Small intestine (tissue), 7 donors: Measurements from ENCODE around the gene AGRN. TPM values are rescaled to one million over a fixed set of nuclear protein-coding genes. Genes with fewer than 3 reads are reported as not detected.
"Not testable (repeated sequence)": the region's sequence is repeated elsewhere in the genome, so short reads cannot be mapped to it uniquely, and the experiment has no call there.

Source experiments
- DNase-seq, 2 donors: peaks; one replicate each; pipeline versions ENCODE4 v3.0.0 to v3.0.0-alpha.2; 2013
- FAIRE-seq: peaks from 2 replicates; lab custom pipeline; 2012; peaks lifted over from hg19 to GRCh38; lab: Jason Lieb, UNC
- H3K27ac ChIP-seq, 3 donors: one replicate each; pipeline ENCODE4 v1.5.1; 2013; ENCODE audit warnings: low read length in 2 of 3, mild to moderate bottlenecking in 2 of 3, control low read depth in 1 of 3, inconsistent platforms in 1 of 3, low read depth in 1 of 3, moderate library complexity in 1 of 3
- H3K27me3 ChIP-seq, 3 donors: one replicate each; pipeline ENCODE4 v1.6.1; 2013; ENCODE audit warnings: low read length in 3 of 3, inconsistent platforms in 1 of 3; ENCODE audit not compliant: control insufficient read depth in 3 of 3, insufficient read depth in 3 of 3
- H3K36me3 ChIP-seq, 3 donors: one replicate each; pipeline ENCODE4 v1.6.1; 2013; ENCODE audit warnings: low read length in 3 of 3, inconsistent platforms in 1 of 3, low read depth in 1 of 3, mild to moderate bottlenecking in 1 of 3, moderate library complexity in 1 of 3; ENCODE audit not compliant: control insufficient read depth in 3 of 3, insufficient read depth in 2 of 3
- H3K4me1 ChIP-seq, 3 donors: one replicate each; pipeline ENCODE4 v1.6.1; 2013; ENCODE audit warnings: low read length in 2 of 3, inconsistent platforms in 1 of 3, low read depth in 1 of 3, mild to moderate bottlenecking in 1 of 3, moderate library complexity in 1 of 3; ENCODE audit not compliant: control insufficient read depth in 3 of 3, insufficient read depth in 2 of 3
- H3K4me3 ChIP-seq, 3 donors: one replicate each; pipeline ENCODE4 v1.5.1; 2013; ENCODE audit warnings: low read length in 3 of 3, control low read depth in 1 of 3, inconsistent platforms in 1 of 3, low read depth in 1 of 3, mild to moderate bottlenecking in 1 of 3, moderate library complexity in 1 of 3
- H3K9me3 ChIP-seq, 2 donors: one replicate each; pipeline ENCODE4 v1.6.1; 2013; ENCODE audit warnings: low read depth in 1 of 2, low read length in 1 of 2; ENCODE audit not compliant: control insufficient read depth in 2 of 2, insufficient read depth in 1 of 2
- WGBS, 3 donors: extraction: QIAGEN DNeasy Blood & Tissue Kit; methylation state at CpG; one replicate each; pipeline ENCODE4 v1.1.7; 2013; 5-methylcytosine and 5-hydroxymethylcytosine counted together
- polyA plus RNA-seq, 4 donors: library from polyadenylated mRNA; stranded (reverse) in 3 of 4; unstranded in 1 of 4; fragments of 200-250 nt in 3 of 4; fragments of 120-200 nt in 1 of 4; gene quantifications; one replicate each; pipeline versions ENCODE4 v1.2.1 to v1.2.3, GENCODE V29; 2013
- donor health status: healthy with polysubstance abuse.
- donor health status: control.
- donor health status: control.
- donor health status: Bipolar disorder and iron deficiency.
- donor health status: healthy.

Gene AGRN
- polyA plus RNA-seq, 4 donors = 13.2 to 104 (median 19.9) TPM

DNA sequence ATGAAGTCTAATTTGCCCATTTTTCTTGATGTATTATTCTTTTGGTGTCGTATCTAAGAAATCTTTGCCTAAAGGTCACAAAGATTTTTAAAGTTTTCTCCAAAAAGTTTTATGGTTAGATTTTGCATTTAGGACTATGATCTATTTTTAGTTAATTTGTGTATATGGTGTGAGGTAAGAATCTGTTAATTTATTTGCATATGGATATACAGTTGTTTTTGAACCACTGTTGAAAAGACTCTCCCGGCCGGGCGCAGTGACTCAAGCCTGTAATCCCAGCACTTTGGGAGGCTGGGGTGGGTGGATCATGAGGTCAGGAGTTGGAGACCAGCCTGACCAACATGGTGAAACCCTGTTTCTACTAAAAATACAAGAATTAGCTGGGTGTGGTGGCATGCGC lies 31.9 kb upstream of the AGRN start:
- not testable (repeated sequence) for H3K4me1 ChIP-seq, DNase-seq, FAIRE-seq, H3K36me3 ChIP-seq, H3K27ac ChIP-seq, H3K4me3 ChIP-seq
- H3K9me3 ChIP-seq = peaks cover 0 to 17% of the 10 kb centered on the region in 2 donors
- 84 to 88% (median 85%) methylated on average over 5 of the region's 5 CpGs for WGBS, 3 donors
- H3K27me3 ChIP-seq = peaks cover 0 to 31% (median 0%) of the 10 kb centered on the region in 3 donors

DNA sequence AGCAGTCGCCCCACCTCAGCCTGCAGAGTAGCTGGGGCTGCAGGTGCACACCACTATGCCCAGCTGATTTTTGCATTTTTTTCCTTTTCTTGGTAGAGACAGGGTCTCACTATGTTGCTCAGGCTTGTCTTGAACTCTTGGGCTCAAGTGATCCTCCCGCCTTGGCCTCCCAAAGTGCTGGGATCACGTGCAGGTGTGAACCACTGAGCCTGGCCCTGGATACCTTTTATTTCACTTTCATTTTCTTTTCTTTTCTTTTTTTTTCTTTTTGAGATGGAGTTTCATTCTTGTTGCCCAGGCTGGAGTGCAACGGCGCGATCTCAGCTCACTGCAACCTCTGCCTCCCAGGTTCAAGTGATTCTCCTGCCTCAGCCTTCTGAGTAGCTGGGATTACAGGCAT lies 28.6 kb upstream of the AGRN start:
- H3K27ac ChIP-seq, H3K4me3 ChIP-seq, FAIRE-seq, H3K36me3 ChIP-seq, H3K4me1 ChIP-seq, DNase-seq: not testable (repeated sequence)
- 73 to 82% (median 76%) methylated on average over 6 of the region's 6 CpGs for WGBS, 3 donors
- peaks cover 0 to 21% of the 10 kb centered on the region in 2 donors for H3K9me3 ChIP-seq
- H3K27me3 ChIP-seq = peaks cover 0 to 23% (median 0%) of the 10 kb centered on the region in 3 donors

DNA sequence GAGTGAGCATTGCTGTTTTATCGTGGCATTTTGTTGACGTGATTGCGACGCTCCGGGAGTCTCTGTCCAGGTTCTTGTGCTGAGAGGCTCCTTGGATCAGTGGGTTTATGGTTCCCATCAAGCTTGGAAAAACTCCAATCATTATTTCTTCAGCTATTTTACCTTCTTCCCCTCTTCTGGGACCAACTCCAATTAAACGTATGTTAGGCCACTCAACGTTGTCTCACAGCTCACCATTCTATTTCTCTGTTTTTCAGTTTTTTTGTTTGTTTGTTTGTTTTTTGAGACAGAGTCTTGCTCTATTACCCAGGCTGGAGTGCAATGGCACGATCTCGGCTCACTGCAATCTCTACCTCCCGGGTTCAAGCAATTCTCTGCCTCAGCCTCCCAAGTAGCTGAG lies 28.0 kb upstream of the AGRN start:
- Histone ChIP-seq H3K27ac (no peak overlapping the region), H3K27me3 (peaks cover 0 to 22% (median under 1%) of the 10 kb centered on the region in 3 donors), H3K9me3 (peaks cover 0 to 21% of the 10 kb centered on the region in 2 donors), H3K4me3 (no peak overlapping the region), H3K36me3 (no peaks in the 10 kb centered on the region), H3K4me1 (no peaks in the 10 kb centered on the region)
- no peak for DNase-seq
- FAIRE-seq = no peak
- 96 to 98% (median 97%) methylated on average over 10 of the region's 10 CpGs for WGBS, 3 donors

DNA sequence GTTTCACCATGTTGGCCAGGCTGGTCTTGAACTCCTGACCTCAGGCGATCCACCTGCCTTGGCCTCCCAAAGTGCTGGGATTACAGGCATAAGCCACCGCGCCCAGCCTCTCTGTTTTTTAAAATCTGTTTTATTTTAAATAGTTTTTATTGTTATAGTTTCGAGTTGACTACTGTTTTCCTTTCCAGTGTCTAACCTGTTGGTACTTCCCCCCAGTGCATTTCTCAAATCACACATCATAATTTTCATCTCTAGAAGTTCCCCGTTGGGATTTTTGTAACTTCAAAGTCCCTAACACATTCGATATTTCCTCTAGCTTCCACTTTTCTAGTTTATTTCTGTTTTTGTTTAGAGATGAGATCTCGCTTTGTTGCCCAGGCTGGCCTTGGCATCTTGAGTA lies 27.6 kb upstream of the AGRN start:
- 69 to 91% (median 82%) methylated on average over 7 of the region's 7 CpGs for whole genome bisulfite sequencing, 3 donors
- H3K4me3 ChIP-seq = no peak overlapping the region
- FAIRE-seq (no peak), DNase-seq (no peak)
- H3K9me3 ChIP-seq = peaks cover 0 to 21% of the 10 kb centered on the region in 2 donors
- H3K27me3 ChIP-seq = peaks cover 0 to 27% (median 3%) of the 10 kb centered on the region in 3 donors
- no peak overlapping the region for H3K27ac ChIP-seq
- H3K4me1 ChIP-seq = no peaks in the 10 kb centered on the region
- no peaks in the 10 kb centered on the region for H3K36me3 ChIP-seq

DNA sequence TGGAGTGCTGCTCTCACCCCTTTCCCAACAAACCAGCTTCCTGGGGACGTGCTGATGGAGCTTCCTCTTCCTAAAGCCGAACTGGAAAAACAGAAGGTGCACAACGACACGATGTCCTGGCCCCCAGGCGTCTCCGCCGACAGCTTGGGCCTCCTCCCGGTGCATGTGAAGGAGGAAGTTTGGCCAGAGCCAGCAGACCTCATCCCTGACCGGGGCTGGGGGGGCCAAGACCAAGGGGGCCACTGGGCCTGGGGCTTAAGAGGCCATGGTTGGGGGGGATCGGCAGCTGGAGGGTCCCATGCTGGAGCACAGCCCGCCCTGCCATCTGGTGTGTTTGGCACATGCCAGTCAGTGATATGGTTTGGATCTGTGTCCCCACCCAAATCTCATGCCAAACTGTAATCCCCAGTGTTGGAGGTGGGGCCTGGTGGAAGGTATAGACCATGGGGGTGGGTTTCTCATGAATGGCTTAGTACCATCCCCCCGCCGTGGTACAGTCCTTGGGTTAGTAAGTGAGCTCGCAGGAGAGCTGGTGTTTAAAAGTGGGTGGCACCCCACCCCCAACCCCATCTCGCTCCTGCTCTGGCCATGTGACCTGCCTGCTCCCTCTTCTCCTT lies 26.4 kb upstream of the AGRN start:
- DNase-seq (no peak), FAIRE-seq (no peak)
- Histone ChIP-seq H3K36me3 (peaks cover 0 to 3% (median 0%) of the 10 kb centered on the region in 3 donors), H3K27ac (no peak overlapping the region), H3K27me3 (peaks cover 8 to 38% (median 10%) of the 10 kb centered on the region in 3 donors), H3K4me3 (no peak overlapping the region), H3K9me3 (peaks cover 0 to 21% of the 10 kb centered on the region in 2 donors), H3K4me1 (peaks cover 0 to 3% (median 0%) of the 10 kb centered on the region in 3 donors)
- 78 to 80% (median 79%) methylated on average over 15 of the region's 15 CpGs for WGBS, 3 donors

DNA sequence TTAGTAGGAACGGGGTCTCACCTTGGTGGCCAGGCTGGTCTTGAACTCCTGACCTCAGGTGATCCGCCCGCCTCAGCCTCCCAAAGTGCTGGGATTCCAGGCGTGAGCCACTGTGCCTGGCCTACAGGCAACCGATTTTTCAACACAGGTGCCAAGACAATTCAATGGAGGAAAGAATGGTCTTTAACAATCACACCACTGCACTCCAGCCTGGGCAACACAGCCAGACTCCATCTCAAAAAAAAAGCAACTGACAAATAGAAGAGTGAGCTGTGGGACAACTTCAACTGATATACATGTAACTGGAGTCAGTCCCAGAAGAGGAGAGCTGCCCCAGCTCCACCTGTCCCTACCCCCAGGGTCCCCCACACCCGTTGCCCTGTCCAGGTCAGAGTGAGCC lies 25.4 kb upstream of the AGRN start:
- H3K4me3 ChIP-seq, H3K36me3 ChIP-seq, FAIRE-seq, H3K27ac ChIP-seq, DNase-seq, H3K4me1 ChIP-seq: not testable (repeated sequence)
- H3K9me3 ChIP-seq = peaks cover 0 to 21% of the 10 kb centered on the region in 2 donors
- WGBS, 3 donors = 63 to 84% (median 74%) methylated on average over 6 of the region's 6 CpGs
- peaks cover 13 to 44% (median 13%) of the 10 kb centered on the region in 3 donors for H3K27me3 ChIP-seq

DNA sequence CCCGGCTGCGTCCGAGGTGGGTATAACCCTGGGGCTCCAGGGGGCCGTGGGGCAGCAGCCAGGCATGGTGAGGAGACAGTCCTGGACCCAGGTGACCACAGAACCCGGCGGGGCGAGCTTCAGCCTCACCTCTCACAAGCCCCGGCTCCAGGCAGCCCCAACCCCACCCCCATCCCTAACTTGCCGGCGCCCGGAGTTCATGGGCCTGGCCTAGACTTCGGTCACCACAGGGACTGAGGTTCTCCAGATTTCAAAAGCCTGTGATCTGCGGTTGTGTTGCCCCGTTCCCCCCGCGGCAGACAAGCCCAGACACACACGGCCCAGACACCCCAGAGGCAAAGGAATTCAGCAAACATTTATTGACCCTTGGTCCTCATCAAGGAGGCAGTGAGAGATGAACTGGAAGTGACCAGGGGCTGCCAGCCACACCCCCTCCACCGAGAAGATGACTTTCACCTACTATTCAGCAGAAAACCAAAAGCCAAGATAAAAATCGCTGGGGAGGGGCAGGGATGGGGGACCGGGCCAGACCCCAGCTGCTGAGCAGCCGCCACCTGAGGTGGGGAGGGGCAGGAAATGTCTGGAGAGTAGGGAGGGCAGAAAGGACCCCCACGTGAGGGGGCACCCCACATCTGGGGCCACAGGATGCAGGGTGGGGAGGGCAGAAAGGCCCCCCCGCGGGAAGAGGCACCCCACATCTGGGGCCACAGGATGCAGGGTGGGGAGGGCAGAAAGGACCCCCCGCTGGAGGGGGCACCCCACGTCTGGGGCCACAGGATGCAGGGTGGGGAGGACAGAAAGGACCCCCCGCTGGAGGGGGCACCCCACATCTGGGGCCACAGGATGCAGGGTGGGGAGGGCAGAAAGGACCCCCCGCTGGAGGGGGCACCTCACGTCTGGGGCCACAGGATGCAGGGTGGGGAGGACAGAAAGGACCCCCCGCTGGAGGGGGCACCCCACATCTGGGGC lies 24.0 kb upstream of the AGRN start:
- H3K27ac ChIP-seq = no peak overlapping the region
- peaks cover 0 to 3% (median 0%) of the 10 kb centered on the region in 3 donors for H3K36me3 ChIP-seq
- 20 to 28% (median 27%) methylated on average over 24 to 30 of the region's 30 CpGs for WGBS, 3 donors
- H3K9me3 ChIP-seq = peaks cover 0 to 21% of the 10 kb centered on the region in 2 donors
- FAIRE-seq (no peak), DNase-seq (no peak)
- H3K27me3 ChIP-seq = peaks cover 13 to 49% (median 13%) of the 10 kb centered on the region in 3 donors
- H3K4me1 ChIP-seq = peaks cover 0 to 8% (median 4%) of the 10 kb centered on the region in 3 donors
- H3K4me3 ChIP-seq = no peak overlapping the region
